Pancreas (tissue), 10 donors: ENCODE measurements around the gene PRRT3. TPM values are rescaled to one million over a fixed set of nuclear protein-coding genes. Genes with fewer than 3 reads are reported as not detected.

Experiments
- ATAC-seq, 4 donors: fragments of 200-7000 bp; cut with Tn5 transposase; one replicate each; pipeline versions ENCODE4 v1.8.0 to v1.9.1; 2020; ENCODE audit warnings: mild to moderate bottlenecking in 4 of 4, moderate library complexity in 4 of 4
- DNase-seq, 6 donors: peaks; one replicate each; pipeline ENCODE4 v3.0.0-alpha.2; 2020
- FAIRE-seq: peaks from 2 replicates; lab custom pipeline; 2012; peaks lifted over from hg19 to GRCh38; lab: Jason Lieb, UNC
- H3K27ac ChIP-seq, 4 donors: fragments of 200-600 bp; sonication (generic); 1 replicate in 3 of 4; 2 replicates in 1 of 4; pipeline versions ENCODE4 v1.5.0 to v1.8.0; 2020
- H3K27me3 ChIP-seq, 4 donors: fragments of 200-600 bp; one replicate each; pipeline ENCODE4 v1.8.0; 2021
- H3K36me3 ChIP-seq, 3 donors: fragments of 200-600 bp; sonication (generic) in 1 of 3; one replicate each; pipeline versions ENCODE4 v1.5.0 to v1.8.0; 2020 to 2021
- H3K4me1 ChIP-seq, 3 donors: fragments of 200-600 bp; one replicate each; pipeline ENCODE4 v1.8.0; 2021
- H3K4me3 ChIP-seq, 4 donors: fragments of 200-600 bp; sonication (generic) in 2 of 4; one replicate each; pipeline versions ENCODE4 v1.5.0 to v1.8.0; 2020 to 2021
- H3K9me3 ChIP-seq, 4 donors: fragments of 200-600 bp; one replicate each; pipeline ENCODE4 v1.8.0; 2021
- WGBS, 2 donors: extraction: QIAGEN DNeasy Blood & Tissue Kit; methylation state at CpG; one replicate each; pipeline ENCODE4 v1.1.7; 2013; 5-methylcytosine and 5-hydroxymethylcytosine counted together
- intact Hi-C, 3 donors: fragments of 100-400 bp; cut with DNase I; formaldehyde crosslinking; loops; one replicate each; pipeline versions ENCODE4 v1.11.1 to v1.14.2; 2022
- polyA plus RNA-seq, 2 donors: library from polyadenylated mRNA; stranded (reverse); fragments of 200-250 nt; gene quantifications; one replicate each; pipeline ENCODE4 v1.2.3, GENCODE V29; 2013
- total RNA-seq, 6 donors: library from RNA; stranded (reverse); fragmentation: NEBNext Ultra II Directional in 4 of 6; extraction: Animal tissue kit (Norgen Biotek cat#: 25700) in 4 of 6; gene quantifications; one replicate each; pipeline versions ENCODE4 v1.2.1 to v1.2.4, GENCODE V29; 2021 to 2023
- TF ChIP-seq, protein P1 (sequence below), 4 donors: fragments of 200-600 bp; sonication (generic) in 3 of 4; IDR thresholded peaks; one replicate each; pipeline versions ENCODE4 v1.5.0 to v1.8.0; 2021; ENCODE audit warnings: antibody characterized with exemption in 4 of 4
- donor health status: healthy with polysubstance abuse.
- donor health status: DM: no; HTN: no; CAD: no; lungs with moderate emphysema.
- donor health status: DM: no; HTN: no; CAD: no.
- donor health status: control.
- donor health status: control.
- donor health status: Bipolar disorder and iron deficiency.
- donor health status: DM: yes; HTN: yes; CAD: no.
- donor health status: DM: no; HTN: no; CAD: no.
- donor health status: DM: no; HTN: no; CAD: no.
- donor health status: DM: yes; HTN: yes; CAD: no.

Gene PRRT3
- total and polyA plus RNA-seq, 8 donors = 1.2 to 5.1 (median 2.0) TPM

DNA sequence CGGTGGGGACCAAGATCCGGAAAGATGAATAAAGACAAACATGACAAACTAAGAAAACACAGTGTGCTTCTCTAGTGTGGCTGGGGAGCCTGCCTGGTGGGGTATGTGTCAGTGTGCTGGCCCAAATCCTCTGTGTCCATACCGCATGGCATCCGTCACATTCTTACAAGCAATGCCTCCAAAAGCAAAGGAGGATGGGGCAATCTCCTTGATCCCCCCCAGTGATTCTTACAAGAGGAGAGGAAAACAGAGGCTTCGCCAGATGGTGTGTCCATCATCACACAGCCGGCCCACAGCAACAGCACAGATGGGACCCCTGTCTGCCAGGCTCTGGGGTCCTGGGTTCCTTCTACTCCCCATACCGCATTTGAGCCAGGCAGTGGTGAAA is 35.9 kb downstream of the PRRT3 start:
- Histone ChIP-seq H3K4me1 (peaks cover 17 to 24% (median 23%) of the 10 kb centered on the region in 3 donors), H3K9me3 (no peaks in the 10 kb centered on the region), H3K27ac (peak overlapping the region; percentile 67 to 90 (median 82)), H3K36me3 (peaks cover 0 to 7% (median 0%) of the 10 kb centered on the region in 3 donors), H3K4me3 (peak overlapping the region in 3 of 4 donors; percentile 49 to 71 (median 56)), H3K27me3 (no peaks in the 10 kb centered on the region)
- FAIRE-seq (no peak), DNase-seq (no peak), ATAC-seq (peak in 2 of 4 donors; percentile 3 to 4)
- WGBS, 2 donors = 51 to 53% methylated on average over 7 of the region's 7 CpGs
- TF ChIP-seq, protein P1, sequence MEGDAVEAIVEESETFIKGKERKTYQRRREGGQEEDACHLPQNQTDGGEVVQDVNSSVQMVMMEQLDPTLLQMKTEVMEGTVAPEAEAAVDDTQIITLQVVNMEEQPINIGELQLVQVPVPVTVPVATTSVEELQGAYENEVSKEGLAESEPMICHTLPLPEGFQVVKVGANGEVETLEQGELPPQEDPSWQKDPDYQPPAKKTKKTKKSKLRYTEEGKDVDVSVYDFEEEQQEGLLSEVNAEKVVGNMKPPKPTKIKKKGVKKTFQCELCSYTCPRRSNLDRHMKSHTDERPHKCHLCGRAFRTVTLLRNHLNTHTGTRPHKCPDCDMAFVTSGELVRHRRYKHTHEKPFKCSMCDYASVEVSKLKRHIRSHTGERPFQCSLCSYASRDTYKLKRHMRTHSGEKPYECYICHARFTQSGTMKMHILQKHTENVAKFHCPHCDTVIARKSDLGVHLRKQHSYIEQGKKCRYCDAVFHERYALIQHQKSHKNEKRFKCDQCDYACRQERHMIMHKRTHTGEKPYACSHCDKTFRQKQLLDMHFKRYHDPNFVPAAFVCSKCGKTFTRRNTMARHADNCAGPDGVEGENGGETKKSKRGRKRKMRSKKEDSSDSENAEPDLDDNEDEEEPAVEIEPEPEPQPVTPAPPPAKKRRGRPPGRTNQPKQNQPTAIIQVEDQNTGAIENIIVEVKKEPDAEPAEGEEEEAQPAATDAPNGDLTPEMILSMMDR (IDR thresholded peaks at IDR 0.05) = no peak
- intact Hi-C loops = no loop called here

- ATAC-seq (peak; percentile 54 to 73 (median 59)), FAIRE-seq (no peak), DNase-seq (peak; percentile 67 to 93 (median 74))
- H3K27me3 ChIP-seq = no peaks in the 10 kb centered on the region
- TF ChIP-seq, protein P1 (IDR thresholded peaks at IDR 0.05) = no peak
- no peaks in the 10 kb centered on the region for H3K9me3 ChIP-seq
- intact Hi-C loops = no loop called here
- H3K27ac ChIP-seq = peak overlapping the region; percentile 67 to 90 (median 82)
- 1% methylated on average over 61 to 99 of the region's 99 CpGs for WGBS, 2 donors
- H3K36me3 ChIP-seq = peaks cover 0 to 7% (median 0%) of the 10 kb centered on the region in 3 donors
- H3K4me1 ChIP-seq = peaks cover 17 to 24% (median 23%) of the 10 kb centered on the region in 3 donors
- H3K4me3 ChIP-seq = peak overlapping the region; percentile 42 to 71 (median 52)
Observed at GRCh38 chr3:9915254-9916141, 36.7 kb downstream of the PRRT3 start.

DNA sequence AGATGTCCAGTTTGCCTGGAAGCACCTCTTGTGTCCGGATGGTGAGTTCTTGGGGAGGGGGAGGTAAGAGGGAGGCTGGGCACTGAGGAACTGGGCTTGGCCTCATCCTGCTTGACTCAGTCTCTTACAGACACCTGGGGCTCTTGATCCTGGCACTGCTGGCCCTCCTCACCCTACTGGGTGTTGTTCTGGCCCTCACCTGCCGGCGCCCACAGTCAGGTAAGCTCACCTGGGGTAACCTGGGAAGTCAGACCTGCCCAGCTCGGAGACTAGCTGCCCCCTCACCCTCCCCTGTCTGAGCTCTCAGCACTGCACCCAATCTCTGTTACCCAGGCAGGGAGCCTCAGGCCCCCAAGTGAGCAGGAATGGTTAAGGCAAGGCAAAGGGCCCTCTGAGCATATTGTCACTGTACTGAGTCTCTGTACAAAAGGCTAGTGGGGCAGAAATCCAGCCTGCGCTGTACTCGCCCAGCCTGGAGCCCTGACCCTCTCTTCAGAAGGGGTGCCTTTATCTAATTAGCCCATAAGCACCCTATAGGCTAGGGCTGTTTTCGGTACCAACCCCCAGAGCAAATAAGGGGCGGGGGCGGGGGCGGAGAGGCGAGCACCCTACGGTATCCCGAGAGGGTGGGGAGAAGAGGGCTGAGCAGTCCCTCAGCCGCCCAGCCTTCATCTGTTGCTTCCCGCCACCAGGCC is 37.5 kb downstream of the PRRT3 start:
- DNase-seq = peak in 2 of 6 donors; percentile 28 to 36
- peak overlapping the region; percentile 42 to 71 (median 52) for H3K4me3 ChIP-seq

DNA sequence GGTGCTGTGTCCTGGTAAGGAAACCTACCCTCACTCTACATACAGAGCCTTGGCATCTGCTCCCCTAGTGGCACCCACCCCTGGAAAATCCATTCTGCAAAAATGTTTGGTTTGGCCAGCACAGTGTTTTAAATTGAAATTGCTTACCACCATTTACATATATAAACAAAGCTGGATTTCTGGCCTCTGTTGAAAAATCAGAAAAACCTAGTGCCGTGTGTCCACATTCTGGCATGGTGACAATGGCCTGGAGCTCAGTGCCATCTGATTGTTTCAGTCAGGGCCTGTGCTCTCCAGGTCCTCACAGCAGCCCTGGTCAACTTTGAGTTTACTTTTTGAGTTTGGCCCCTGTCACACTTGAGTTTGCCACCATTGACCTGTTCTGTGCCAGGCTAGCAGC is 38.2 kb downstream of the PRRT3 start:
- peak overlapping the region in 1 of 4 donors; percentile 78 for H3K27ac ChIP-seq
- H3K4me3 ChIP-seq = no peak overlapping the region
- DNase-seq (no peak), ATAC-seq (no peak), FAIRE-seq (no peak)
- peaks cover 0 to 7% (median 0%) of the 10 kb centered on the region in 3 donors for H3K36me3 ChIP-seq
- peaks cover 17 to 24% (median 23%) of the 10 kb centered on the region in 3 donors for H3K4me1 ChIP-seq
- no peaks in the 10 kb centered on the region for H3K27me3 ChIP-seq
- no peaks in the 10 kb centered on the region for H3K9me3 ChIP-seq
- intact Hi-C loops = no loop called here
- 35 to 36% methylated on average over 1 of the region's 1 CpG for WGBS, 2 donors
- TF ChIP-seq, protein P1 (IDR thresholded peaks at IDR 0.05) = no peak

More for the DNA sequence above, 37.5 kb downstream of the PRRT3 start:
- no peak for FAIRE-seq
- intact Hi-C loops = no loop called here
- Histone ChIP-seq H3K36me3 (peaks cover 0 to 7% (median 0%) of the 10 kb centered on the region in 3 donors), H3K27ac (peak overlapping the region; percentile 67 to 90 (median 82)), H3K27me3 (no peaks in the 10 kb centered on the region), H3K4me1 (peaks cover 17 to 24% (median 23%) of the 10 kb centered on the region in 3 donors), H3K9me3 (no peaks in the 10 kb centered on the region)
- TF ChIP-seq, protein P1 (IDR thresholded peaks at IDR 0.05) = no peak
- WGBS, 2 donors = 25 to 27% methylated on average over 14 to 15 of the region's 15 CpGs
- ATAC-seq = no peak
